SK-N-SH treated with all-trans-retinoic acid at 6 μM for 48 hours (cell line): Measurements from ENCODE around the gene CCL16.
"Not testable (repeated sequence)": the region's sequence is repeated elsewhere in the genome, so short reads cannot be mapped to it uniquely, and the experiment has no call there.

ENCODE experiments used
- ATAC-seq: fragments of 200-7000 bp; cut with Tn5 transposase; 3 replicates; pipeline ENCODE4 v1.9.1; 2020; ENCODE audit warnings: mild to moderate bottlenecking, moderate library complexity
- ARNTL ChIP-seq: fragments of 450-650 bp; formaldehyde crosslinking; IDR thresholded peaks from 2 replicates; pipeline ENCODE4 v1.5.0; 2020; ENCODE audit warnings: low read depth, mild to moderate bottlenecking, moderate library complexity, borderline replicate concordance
- BACH2 ChIP-seq: fragments of 250-450 bp; sonication (Bioruptor Pico); IDR thresholded peaks from 2 replicates; pipeline ENCODE4 v1.9.0; 2021; ENCODE audit warnings: mild to moderate bottlenecking, borderline replicate concordance
- CSDC2 ChIP-seq: fragments of 250-450 bp; sonication (Bioruptor Pico); IDR thresholded peaks from 2 replicates; pipeline ENCODE4 v1.5.0; 2020; ENCODE audit warnings: mild to moderate bottlenecking, moderate library complexity
- ESRRG ChIP-seq: fragments of 250-450 bp; sonication (Bioruptor Pico); IDR thresholded peaks from 2 replicates; pipeline ENCODE4 v1.6.1; 2021; ENCODE audit warnings: mild to moderate bottlenecking
- ISL1 ChIP-seq: fragments of 250-450 bp; sonication (Bioruptor Pico); IDR thresholded peaks from 2 replicates; pipeline ENCODE4 v2.1.2; 2022; ENCODE audit warnings: mild to moderate bottlenecking, moderate library complexity
- OSR1 ChIP-seq: fragments of 250-450 bp; sonication (Bioruptor Pico); IDR thresholded peaks from 2 replicates; pipeline ENCODE4 v1.8.0; 2022; ENCODE audit warnings: moderate library complexity, mild to moderate bottlenecking, inconsistent platforms
- PATZ1 ChIP-seq: fragments of 250-450 bp; sonication (Bioruptor Pico); IDR thresholded peaks from 2 replicates; pipeline ENCODE4 v1.8.0; 2020; ENCODE audit warnings: mild to moderate bottlenecking, moderate library complexity, borderline replicate concordance
- PPARA ChIP-seq: fragments of 250-450 bp; sonication (Bioruptor Pico); IDR thresholded peaks from 2 replicates; pipeline ENCODE4 v1.5.0; 2020; ENCODE audit warnings: mild to moderate bottlenecking, borderline replicate concordance
- RARB ChIP-seq: fragments of 250-450 bp; sonication (Bioruptor Pico); IDR thresholded peaks from 2 replicates; pipeline ENCODE4 v1.8.0; 2021; ENCODE audit warnings: mild to moderate bottlenecking, moderate library complexity
- SNAI2 ChIP-seq: fragments of 250-450 bp; sonication (Bioruptor Pico); IDR thresholded peaks from 2 replicates; pipeline ENCODE4 v1.5.0; 2020; ENCODE audit warnings: mild to moderate bottlenecking, moderate library complexity
- TCF4 ChIP-seq: fragments of 250-450 bp; sonication (Bioruptor Pico); IDR thresholded peaks from 2 replicates; pipeline ENCODE4 v1.8.0; 2021; ENCODE audit warnings: mild to moderate bottlenecking, moderate library complexity, borderline replicate concordance
- TOX ChIP-seq: fragments of 250-450 bp; sonication (Bioruptor Pico); IDR thresholded peaks from 2 replicates; pipeline ENCODE4 v1.8.0; 2021; ENCODE audit warnings: mild to moderate bottlenecking, moderate library complexity, borderline replicate concordance
- TSHZ2 ChIP-seq: fragments of 250-450 bp; sonication (Bioruptor Pico); IDR thresholded peaks from 2 replicates; pipeline ENCODE4 v1.5.0; 2020; ENCODE audit warnings: mild to moderate bottlenecking, moderate library complexity
- ZC3H10 ChIP-seq: fragments of 250-450 bp; sonication (Bioruptor Pico); IDR thresholded peaks from 2 replicates; pipeline ENCODE4 v1.5.1; 2021; ENCODE audit warnings: mild to moderate bottlenecking, moderate library complexity
- ZFP3 ChIP-seq: fragments of 250-450 bp; sonication (Bioruptor Pico); IDR thresholded peaks from 2 replicates; pipeline ENCODE4 v1.5.0; 2020; ENCODE audit warnings: mild to moderate bottlenecking, moderate library complexity
- ZFP30 ChIP-seq: fragments of 450-650 bp; formaldehyde crosslinking; IDR thresholded peaks from 2 replicates; pipeline ENCODE4 v1.5.0; 2022; ENCODE audit warnings: mild to moderate bottlenecking, moderate library complexity
- ZNF565 ChIP-seq: fragments of 450-650 bp; formaldehyde crosslinking; conservative IDR thresholded peaks from 2 replicates; pipeline ENCODE4 v1.5.0; 2020; ENCODE audit warnings: low read depth, mild to moderate bottlenecking, moderate library complexity
- ZNF70 ChIP-seq: fragments of 450-650 bp; formaldehyde crosslinking; IDR thresholded peaks from 2 replicates; pipeline ENCODE4 v1.5.0; 2020; ENCODE audit warnings: mild to moderate bottlenecking, moderate library complexity
- ZNF8 ChIP-seq: fragments of 450-650 bp; formaldehyde crosslinking; IDR thresholded peaks from 2 replicates; pipeline ENCODE4 v1.5.0; 2020; ENCODE audit warnings: mild to moderate bottlenecking, moderate library complexity
- TF ChIP-seq, protein P1 (sequence below): fragments of 250-450 bp; sonication (Bioruptor Pico); IDR thresholded peaks from 2 replicates; pipeline ENCODE4 v1.8.0; 2021; ENCODE audit warnings: low read depth, mild to moderate bottlenecking, moderate library complexity, borderline replicate concordance
- TF ChIP-seq, protein P2 (sequence below): fragments of 250-450 bp; sonication (Bioruptor Pico); IDR thresholded peaks from 2 replicates; pipeline ENCODE4 v1.5.1; 2020; ENCODE audit warnings: low read depth, mild to moderate bottlenecking, moderate library complexity
- TF ChIP-seq, protein P3 (sequence below): fragments of 250-450 bp; sonication (Bioruptor Pico); IDR thresholded peaks from 2 replicates; pipeline ENCODE4 v1.5.1; 2021; ENCODE audit warnings: mild to moderate bottlenecking, moderate library complexity

The CCL16 gene

DNA sequence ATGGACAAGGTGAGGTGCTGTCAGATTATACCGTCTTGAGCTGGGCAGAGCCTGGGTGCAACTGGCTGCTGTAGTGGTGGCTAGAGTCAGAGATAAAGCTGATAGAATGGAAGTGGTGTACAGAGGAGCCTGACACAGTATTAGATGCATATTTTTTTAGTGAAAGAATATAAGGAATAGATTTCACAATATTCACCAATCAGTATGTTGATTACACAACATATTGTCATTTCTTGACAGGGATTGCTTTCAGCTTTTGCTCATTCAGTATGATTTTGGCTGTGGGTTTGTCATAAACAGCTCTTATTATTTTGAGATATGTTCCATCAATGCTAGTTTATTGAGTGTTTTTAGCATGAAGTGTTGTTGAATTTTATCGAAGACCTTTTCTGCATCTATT is 38.1 kb upstream of the CCL16 start:
- ATAC-seq = no peak
- TF ChIP-seq TOX (CRISPR knock-in tag) (no peak), ESRRG (CRISPR knock-in tag) (no peak)
- TF ChIP-seq, all 23 proteins: peak for 0

GRCh38 chr17:36017799-36018198 is 36.5 kb upstream of the CCL16 start, which contains the start of gene CCL23:
Gene CCL23, minus strand, starts transcription at chr17:36017972. Its CDS starts 75 bp downstream, at chr17:36017897.
- ATAC-seq = no peak
- TF ChIP-seq OSR1 (CRISPR knock-in tag) = no peak
- no peak for TF ChIP-seq BACH2 (CRISPR knock-in tag)
- TF ChIP-seq RARB (CRISPR knock-in tag) = no peak
- TF ChIP-seq PPARA (CRISPR knock-in tag) = no peak
- TF ChIP-seq ZNF8 (CRISPR knock-in tag) = no peak
- no peak for TF ChIP-seq ZFP30
- no peak for TF ChIP-seq TOX (CRISPR knock-in tag)
- TF ChIP-seq ISL1 = no peak
- TF ChIP-seq PATZ1 (CRISPR knock-in tag) = no peak
- TF ChIP-seq, protein P1, sequence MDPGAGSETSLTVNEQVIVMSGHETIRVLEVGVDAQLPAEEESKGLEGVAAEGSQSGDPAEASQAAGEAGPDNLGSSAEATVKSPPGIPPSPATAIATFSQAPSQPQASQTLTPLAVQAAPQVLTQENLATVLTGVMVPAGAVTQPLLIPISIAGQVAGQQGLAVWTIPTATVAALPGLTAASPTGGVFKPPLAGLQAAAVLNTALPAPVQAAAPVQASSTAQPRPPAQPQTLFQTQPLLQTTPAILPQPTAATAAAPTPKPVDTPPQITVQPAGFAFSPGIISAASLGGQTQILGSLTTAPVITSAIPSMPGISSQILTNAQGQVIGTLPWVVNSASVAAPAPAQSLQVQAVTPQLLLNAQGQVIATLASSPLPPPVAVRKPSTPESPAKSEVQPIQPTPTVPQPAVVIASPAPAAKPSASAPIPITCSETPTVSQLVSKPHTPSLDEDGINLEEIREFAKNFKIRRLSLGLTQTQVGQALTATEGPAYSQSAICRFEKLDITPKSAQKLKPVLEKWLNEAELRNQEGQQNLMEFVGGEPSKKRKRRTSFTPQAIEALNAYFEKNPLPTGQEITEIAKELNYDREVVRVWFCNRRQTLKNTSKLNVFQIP (CRISPR knock-in tag) = no peak
- TF ChIP-seq CSDC2 (CRISPR knock-in tag) = no peak
- TF ChIP-seq TCF4 (CRISPR knock-in tag) = no peak
- no peak for TF ChIP-seq ZNF70
- TF ChIP-seq ARNTL = no peak
- TF ChIP-seq TSHZ2 (CRISPR knock-in tag) = no peak

DNA sequence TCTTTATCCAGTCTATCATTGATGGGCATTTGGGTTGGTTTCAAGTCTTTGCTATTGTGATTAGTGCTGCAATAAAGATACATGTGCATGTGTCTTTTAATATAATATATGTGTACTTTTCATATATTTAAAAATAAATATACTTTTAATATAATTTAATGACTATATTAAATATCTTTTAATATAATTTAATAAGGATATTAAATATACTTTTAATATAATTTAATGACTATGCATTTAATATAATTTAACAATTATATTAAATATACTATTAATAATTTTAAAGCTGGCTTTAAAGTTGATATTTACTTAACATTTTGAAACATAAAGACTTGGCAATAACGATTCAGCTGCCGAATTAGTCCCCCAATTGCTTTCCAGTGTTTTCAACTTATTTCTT is 35.3 kb upstream of the CCL16 start:
- TF ChIP-seq TCF4 (CRISPR knock-in tag) (no peak), ZC3H10 (no peak), ZNF8 (CRISPR knock-in tag) (no peak), RARB (CRISPR knock-in tag) (no peak), ZFP3 (CRISPR knock-in tag) (no peak), ZNF70 (no peak), ZNF565 (CRISPR knock-in tag) (no peak), ESRRG (CRISPR knock-in tag) (no peak), CSDC2 (CRISPR knock-in tag) (no peak), SNAI2 (CRISPR knock-in tag) (no peak), BACH2 (CRISPR knock-in tag) (no peak), ARNTL (no peak), ZFP30 (no peak)
- TF ChIP-seq, protein P2, sequence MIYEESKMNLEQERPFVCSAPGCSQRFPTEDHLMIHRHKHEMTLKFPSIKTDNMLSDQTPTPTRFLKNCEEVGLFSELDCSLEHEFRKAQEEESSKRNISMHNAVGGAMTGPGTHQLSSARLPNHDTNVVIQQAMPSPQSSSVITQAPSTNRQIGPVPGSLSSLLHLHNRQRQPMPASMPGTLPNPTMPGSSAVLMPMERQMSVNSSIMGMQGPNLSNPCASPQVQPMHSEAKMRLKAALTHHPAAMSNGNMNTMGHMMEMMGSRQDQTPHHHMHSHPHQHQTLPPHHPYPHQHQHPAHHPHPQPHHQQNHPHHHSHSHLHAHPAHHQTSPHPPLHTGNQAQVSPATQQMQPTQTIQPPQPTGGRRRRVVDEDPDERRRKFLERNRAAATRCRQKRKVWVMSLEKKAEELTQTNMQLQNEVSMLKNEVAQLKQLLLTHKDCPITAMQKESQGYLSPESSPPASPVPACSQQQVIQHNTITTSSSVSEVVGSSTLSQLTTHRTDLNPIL (CRISPR knock-in tag) = no peak
- TF ChIP-seq, protein P3, sequence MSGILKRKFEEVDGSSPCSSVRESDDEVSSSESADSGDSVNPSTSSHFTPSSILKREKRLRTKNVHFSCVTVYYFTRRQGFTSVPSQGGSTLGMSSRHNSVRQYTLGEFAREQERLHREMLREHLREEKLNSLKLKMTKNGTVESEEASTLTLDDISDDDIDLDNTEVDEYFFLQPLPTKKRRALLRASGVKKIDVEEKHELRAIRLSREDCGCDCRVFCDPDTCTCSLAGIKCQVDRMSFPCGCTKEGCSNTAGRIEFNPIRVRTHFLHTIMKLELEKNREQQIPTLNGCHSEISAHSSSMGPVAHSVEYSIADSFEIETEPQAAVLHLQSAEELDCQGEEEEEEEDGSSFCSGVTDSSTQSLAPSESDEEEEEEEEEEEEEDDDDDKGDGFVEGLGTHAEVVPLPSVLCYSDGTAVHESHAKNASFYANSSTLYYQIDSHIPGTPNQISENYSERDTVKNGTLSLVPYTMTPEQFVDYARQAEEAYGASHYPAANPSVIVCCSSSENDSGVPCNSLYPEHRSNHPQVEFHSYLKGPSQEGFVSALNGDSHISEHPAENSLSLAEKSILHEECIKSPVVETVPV = no peak
- no peak for ATAC-seq

- ATAC-seq = not testable (repeated sequence)
These were observed 34.6 kb upstream of the CCL16 start for GRCh38 chr17:36015895-36016294.
